SK-N-SH (cell line): ENCODE data around the gene DDIAS. TPM values are rescaled to one million over a fixed set of nuclear protein-coding genes. Genes with fewer than 3 reads are reported as not detected.
A peak's percentile ranks its signal among the peaks of the same experiment; 100 is the strongest.

ENCODE experiments used
- CHD2 ChIP-seq: fragments of 150-350 bp; IDR thresholded peaks from 2 replicates; pipeline ENCODE4 v1.6.1; 2018; ENCODE audit warnings: low read length; ENCODE audit not compliant: partially characterized antibody
- EZH2phosphoT487 ChIP-seq: fragments of 200-600 bp; sonication (generic); IDR thresholded peaks from 2 replicates; pipeline ENCODE4 v1.6.1; 2017; ENCODE audit warnings: low read depth, mixed run types, mild to moderate bottlenecking, antibody characterized with exemption, moderate library complexity, borderline replicate concordance
- FOSL2 ChIP-seq: IDR thresholded peaks from 2 replicates; pipeline ENCODE4 v1.4.0; 2012; ENCODE audit warnings: low read depth, mild to moderate bottlenecking, moderate library complexity, borderline replicate concordance
- FOXJ3 ChIP-seq: sonication (generic); formaldehyde crosslinking; IDR thresholded peaks from 2 replicates; pipeline ENCODE4 v1.5.1; 2020; ENCODE audit warnings: mild to moderate bottlenecking, missing genetic modification reagents
- GABPA ChIP-seq: IDR thresholded peaks from 2 replicates; pipeline ENCODE4 v1.4.0; 2012; ENCODE audit warnings: low read depth, mild to moderate bottlenecking
- GATA2 ChIP-seq: sonication (generic); formaldehyde crosslinking; IDR thresholded peaks from 2 replicates; pipeline ENCODE4 v1.5.0; 2020; ENCODE audit warnings: mild to moderate bottlenecking, missing genetic modification reagents
- IRF3 ChIP-seq: fragments of 150-350 bp; IDR thresholded peaks from 2 replicates; pipeline ENCODE4 v1.6.1; 2016; ENCODE audit warnings: mild to moderate bottlenecking, low read depth, low read length
- JUND ChIP-seq: IDR thresholded peaks from 2 replicates; pipeline ENCODE4 v1.4.0; 2012
- MAX ChIP-seq: IDR thresholded peaks from 2 replicates; pipeline ENCODE4 v1.4.0; 2012; ENCODE audit warnings: low read depth
- MEF2A ChIP-seq: IDR thresholded peaks from 2 replicates; pipeline ENCODE4 v1.4.0; 2012; ENCODE audit warnings: low read depth, borderline replicate concordance
- MXI1 ChIP-seq: IDR thresholded peaks from 2 replicates; pipeline ENCODE4 v1.6.1; 2012; ENCODE audit warnings: mild to moderate bottlenecking, low read depth, low read length, improper control_type of control experiment
- NFIC ChIP-seq: IDR thresholded peaks from 2 replicates; pipeline ENCODE4 v1.4.0; 2012; ENCODE audit warnings: borderline replicate concordance
- RAD21 ChIP-seq: IDR thresholded peaks from 2 replicates; pipeline ENCODE4 v1.6.1; 2012; ENCODE audit warnings: mild to moderate bottlenecking, low read length
- RCOR1 ChIP-seq: fragments of 150-350 bp; IDR thresholded peaks from 2 replicates; pipeline ENCODE4 v1.6.1; 2017; ENCODE audit warnings: antibody characterized with exemption, low read length
- RFX5 ChIP-seq: IDR thresholded peaks from 2 replicates; pipeline ENCODE4 v1.6.1; 2012; ENCODE audit warnings: mild to moderate bottlenecking, improper control_type of control experiment, low read length
- RXRA ChIP-seq: IDR thresholded peaks from 2 replicates; pipeline ENCODE4 v1.4.0; 2012; ENCODE audit warnings: low read depth, mild to moderate bottlenecking, borderline replicate concordance
- SMC3 ChIP-seq: IDR thresholded peaks from 2 replicates; pipeline ENCODE4 v1.6.1; 2012; ENCODE audit warnings: low read depth, low read length, improper control_type of control experiment
- TAF1 ChIP-seq: IDR thresholded peaks from 2 replicates; pipeline ENCODE4 v1.6.1; 2012; ENCODE audit warnings: low read depth, mild to moderate bottlenecking, low read length, moderate library complexity, borderline replicate concordance
- TCF12 ChIP-seq: IDR thresholded peaks from 2 replicates; pipeline ENCODE4 v1.4.0; 2012
- USF2 ChIP-seq: fragments of 150-350 bp; IDR thresholded peaks from 2 replicates; pipeline ENCODE4 v1.6.1; 2017; ENCODE audit warnings: antibody characterized with exemption, low read length, low read depth, borderline replicate concordance
- YY1 ChIP-seq: IDR thresholded peaks from 2 replicates; pipeline ENCODE4 v1.4.0; 2012; ENCODE audit warnings: low read depth, mild to moderate bottlenecking
- ZBTB33 ChIP-seq: IDR thresholded peaks from 2 replicates; pipeline ENCODE4 v1.4.0; 2012; ENCODE audit warnings: low read depth, borderline replicate concordance
- polyA plus RNA-seq, 3 experiments: library from polyadenylated mRNA; depleted of rRNA; stranded (reverse); fragments of >200 nt; gene quantifications; 2 replicates each; pipeline ENCODE4 v1.2.3, GENCODE V29; 2012
- TF ChIP-seq, protein P1 (sequence below): IDR thresholded peaks from 2 replicates; pipeline ENCODE4; 2012
- TF ChIP-seq, protein P2 (sequence below): fragments of 200-600 bp; sonication (generic); IDR thresholded peaks from 2 replicates; pipeline ENCODE4 v1.6.1; 2017; ENCODE audit warnings: antibody characterized with exemption, mild to moderate bottlenecking, moderate library complexity

The DDIAS gene
- polyA plus RNA-seq, 1 of the 3 experiments (the other 2 are of a cell fraction): 4.4 TPM

DNA sequence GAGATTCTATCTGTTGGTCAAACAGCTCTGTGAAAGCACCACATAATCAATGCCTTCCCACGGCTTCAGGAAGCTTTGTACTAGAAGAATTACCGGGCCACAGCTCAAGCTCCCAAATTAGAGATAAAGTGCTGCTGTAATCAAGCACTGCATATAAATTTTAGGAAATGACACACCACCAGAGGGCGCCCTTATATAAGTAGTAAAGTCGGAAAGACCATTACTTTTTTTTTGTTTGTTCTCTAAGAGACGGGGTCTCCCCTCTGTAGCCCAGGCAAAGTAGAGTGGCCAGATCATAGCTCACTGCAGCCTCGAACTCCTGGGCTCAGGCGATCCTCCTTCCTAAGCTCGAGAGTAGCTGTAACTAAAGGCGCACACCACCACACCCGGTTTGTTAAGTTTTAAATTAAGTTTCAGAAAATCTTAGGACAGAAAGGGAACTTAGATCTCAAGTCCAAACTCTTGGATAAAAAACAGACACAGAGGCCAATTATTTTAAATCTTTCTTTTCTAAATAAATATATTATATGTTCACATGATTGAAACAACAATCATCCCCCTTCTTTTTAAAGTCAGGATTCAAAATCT lies 33.9 kb upstream of the DDIAS start (continued):
- TF ChIP-seq FOSL2 (no peak), EZH2phosphoT487 (no peak), USF2 (no peak), RXRA (no peak), MXI1 (0 out of 2 replicates have a peak, but pooled peaks have one; percentile 15), IRF3 (no peak), FOXJ3 (CRISPR knock-in tag) (no peak), JUND (no peak), RCOR1 (0 out of 2 replicates have a peak, but pooled peaks have one; percentile 49), MEF2A (no peak), RAD21 (peak; percentile 82), RFX5 (no peak), CHD2 (peak; percentile 24), YY1 (no peak), NFIC (no peak), ZBTB33 (no peak), TAF1 (no peak), TCF12 (no peak), SMC3 (peak; percentile 67), GABPA (no peak), MAX (no peak), GATA2 (CRISPR knock-in tag) (no peak)
- TF ChIP-seq, protein P1, sequence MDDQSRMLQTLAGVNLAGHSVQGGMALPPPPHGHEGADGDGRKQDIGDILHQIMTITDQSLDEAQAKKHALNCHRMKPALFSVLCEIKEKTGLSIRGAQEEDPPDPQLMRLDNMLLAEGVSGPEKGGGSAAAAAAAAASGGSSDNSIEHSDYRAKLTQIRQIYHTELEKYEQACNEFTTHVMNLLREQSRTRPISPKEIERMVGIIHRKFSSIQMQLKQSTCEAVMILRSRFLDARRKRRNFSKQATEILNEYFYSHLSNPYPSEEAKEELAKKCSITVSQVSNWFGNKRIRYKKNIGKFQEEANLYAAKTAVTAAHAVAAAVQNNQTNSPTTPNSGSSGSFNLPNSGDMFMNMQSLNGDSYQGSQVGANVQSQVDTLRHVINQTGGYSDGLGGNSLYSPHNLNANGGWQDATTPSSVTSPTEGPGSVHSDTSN: no peak
- TF ChIP-seq, protein P2, sequence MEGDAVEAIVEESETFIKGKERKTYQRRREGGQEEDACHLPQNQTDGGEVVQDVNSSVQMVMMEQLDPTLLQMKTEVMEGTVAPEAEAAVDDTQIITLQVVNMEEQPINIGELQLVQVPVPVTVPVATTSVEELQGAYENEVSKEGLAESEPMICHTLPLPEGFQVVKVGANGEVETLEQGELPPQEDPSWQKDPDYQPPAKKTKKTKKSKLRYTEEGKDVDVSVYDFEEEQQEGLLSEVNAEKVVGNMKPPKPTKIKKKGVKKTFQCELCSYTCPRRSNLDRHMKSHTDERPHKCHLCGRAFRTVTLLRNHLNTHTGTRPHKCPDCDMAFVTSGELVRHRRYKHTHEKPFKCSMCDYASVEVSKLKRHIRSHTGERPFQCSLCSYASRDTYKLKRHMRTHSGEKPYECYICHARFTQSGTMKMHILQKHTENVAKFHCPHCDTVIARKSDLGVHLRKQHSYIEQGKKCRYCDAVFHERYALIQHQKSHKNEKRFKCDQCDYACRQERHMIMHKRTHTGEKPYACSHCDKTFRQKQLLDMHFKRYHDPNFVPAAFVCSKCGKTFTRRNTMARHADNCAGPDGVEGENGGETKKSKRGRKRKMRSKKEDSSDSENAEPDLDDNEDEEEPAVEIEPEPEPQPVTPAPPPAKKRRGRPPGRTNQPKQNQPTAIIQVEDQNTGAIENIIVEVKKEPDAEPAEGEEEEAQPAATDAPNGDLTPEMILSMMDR: peak; percentile 78
